PC-3 (cell line): ENCODE results near the gene ADAMTSL2. TPM values are rescaled to one million over a fixed set of nuclear protein-coding genes. Genes with fewer than 3 reads are reported as not detected.
A peak's percentile ranks its signal among the peaks of the same experiment; 100 is the strongest.

Experiments used
- ATAC-seq: fragments of 200-7000 bp; cut with Tn5 transposase; 2 replicates; pipeline ENCODE4 v1.9.1; 2020; ENCODE audit warnings: mild to moderate bottlenecking, moderate library complexity
- BruUV-seq: library from RNA; stranded (reverse); fragments of 400-500 nt; replicated peaks from 2 replicates; lab custom pipeline; 2021; lab: Mats Ljungman, UMichigan
- CTCF ChIA-PET: fragments of 300-600 bp; sonication (Branson Sonifier 250); formaldehyde crosslinking; loops from one replicate; lab custom pipeline; 2022; ENCODE audit warnings: antibody characterized with exemption; lab: Charles Lee
- POLR2A ChIA-PET: fragments of 300-600 bp; sonication (Branson Sonifier 250); formaldehyde crosslinking; loops from one replicate; lab custom pipeline; 2022; ENCODE audit warnings: antibody characterized with exemption; ENCODE audit not compliant: unreplicated experiment; lab: Charles Lee
- DNase-seq: peaks from one replicate; pipeline ENCODE4 v3.0.0-alpha.2; 2015
- H2AFZ ChIP-seq: fragments of 300-600 bp; sonication (generic); 2 replicates; pipeline ENCODE4 v1.6.0; 2016; ENCODE audit warnings: antibody characterized with exemption, low read length
- H3F3A ChIP-seq: fragments of 300-600 bp; sonication (generic); one replicate; pipeline ENCODE4 v1.6.0; 2017; ENCODE audit warnings: antibody characterized with exemption, low read length, control low read depth, mild to moderate bottlenecking; ENCODE audit not compliant: unreplicated experiment
- H3K27ac ChIP-seq: fragments of 300-600 bp; sonication (generic); 2 replicates; pipeline ENCODE4 v1.5.1; 2016; ENCODE audit warnings: mild to moderate bottlenecking, low read length
- H3K27me3 ChIP-seq: fragments of 300-600 bp; sonication (generic); 2 replicates; pipeline ENCODE4 v1.6.1; 2016; ENCODE audit warnings: low read length, mixed read lengths
- H3K36me3 ChIP-seq: fragments of 300-600 bp; sonication (generic); 2 replicates; pipeline ENCODE4 v1.6.1; 2016; ENCODE audit warnings: low read depth, mixed run types, low read length, mixed read lengths
- H3K4me1 ChIP-seq: fragments of 300-600 bp; sonication (generic); 2 replicates; pipeline ENCODE4 v1.5.1; 2016; ENCODE audit warnings: low read length; ENCODE audit not compliant: insufficient read depth
- H3K4me2 ChIP-seq: fragments of 300-600 bp; sonication (generic); 2 replicates; pipeline ENCODE4 v1.6.0; 2016; ENCODE audit warnings: low read length
- H3K4me3 ChIP-seq: fragments of 300-600 bp; sonication (generic); 2 replicates; pipeline ENCODE4 v1.5.1; 2016; ENCODE audit warnings: mild to moderate bottlenecking, low read length, mixed read lengths
- H3K79me2 ChIP-seq: fragments of 300-600 bp; sonication (generic); 2 replicates; pipeline ENCODE4 v1.6.1; 2017; ENCODE audit warnings: low read length, mixed read lengths
- H3K9ac ChIP-seq: fragments of 300-600 bp; sonication (generic); 2 replicates; pipeline ENCODE4 v1.6.0; 2016; ENCODE audit warnings: mild to moderate bottlenecking, low read length
- H3K9me2 ChIP-seq: fragments of 300-600 bp; sonication (generic); replicated peaks from 2 replicates; pipeline ENCODE4 v1.6.1; 2016; ENCODE audit warnings: mixed run types, low read length, mixed read lengths
- H3K9me3 ChIP-seq: fragments of 300-600 bp; sonication (generic); 2 replicates; pipeline ENCODE4 v1.6.1; 2016; ENCODE audit warnings: low read length, mixed read lengths
- H4K20me1 ChIP-seq: fragments of 300-600 bp; sonication (generic); 2 replicates; pipeline ENCODE4 v1.6.1; 2016; ENCODE audit warnings: low read length, mixed read lengths
- EZH2 ChIP-seq: fragments of 300-600 bp; sonication (generic); IDR thresholded peaks from one replicate; pipeline ENCODE4 v1.6.1; 2017; ENCODE audit warnings: antibody characterized with exemption, mild to moderate bottlenecking, low read length; ENCODE audit not compliant: unreplicated experiment
- EZH2phosphoT487 ChIP-seq: fragments of 300-600 bp; sonication (generic); IDR thresholded peaks from 2 replicates; pipeline ENCODE4 v1.6.1; 2018; ENCODE audit warnings: mild to moderate bottlenecking, antibody characterized with exemption, low read length, borderline replicate concordance
- intact Hi-C: fragments of 100-400 bp; cut with micrococcal nuclease; formaldehyde crosslinking; loops from 2 replicates; pipeline ENCODE4 v1.9.0; 2023
- total RNA-seq: library from RNA; depleted of rRNA; stranded (reverse); fragments of >200 nt; gene quantifications from 2 replicates; pipeline ENCODE4 v1.2.3, GENCODE V29; 2014
- TF ChIP-seq, protein P1 (sequence below): fragments of 300-600 bp; sonication (generic); conservative IDR thresholded peaks from 2 replicates; pipeline ENCODE4 v1.5.1; 2017; ENCODE audit warnings: antibody characterized with exemption, low read depth, mild to moderate bottlenecking, low read length

Gene ADAMTSL2
- total RNA-seq, 1 experiment from 2014 or later = not detected

DNA sequence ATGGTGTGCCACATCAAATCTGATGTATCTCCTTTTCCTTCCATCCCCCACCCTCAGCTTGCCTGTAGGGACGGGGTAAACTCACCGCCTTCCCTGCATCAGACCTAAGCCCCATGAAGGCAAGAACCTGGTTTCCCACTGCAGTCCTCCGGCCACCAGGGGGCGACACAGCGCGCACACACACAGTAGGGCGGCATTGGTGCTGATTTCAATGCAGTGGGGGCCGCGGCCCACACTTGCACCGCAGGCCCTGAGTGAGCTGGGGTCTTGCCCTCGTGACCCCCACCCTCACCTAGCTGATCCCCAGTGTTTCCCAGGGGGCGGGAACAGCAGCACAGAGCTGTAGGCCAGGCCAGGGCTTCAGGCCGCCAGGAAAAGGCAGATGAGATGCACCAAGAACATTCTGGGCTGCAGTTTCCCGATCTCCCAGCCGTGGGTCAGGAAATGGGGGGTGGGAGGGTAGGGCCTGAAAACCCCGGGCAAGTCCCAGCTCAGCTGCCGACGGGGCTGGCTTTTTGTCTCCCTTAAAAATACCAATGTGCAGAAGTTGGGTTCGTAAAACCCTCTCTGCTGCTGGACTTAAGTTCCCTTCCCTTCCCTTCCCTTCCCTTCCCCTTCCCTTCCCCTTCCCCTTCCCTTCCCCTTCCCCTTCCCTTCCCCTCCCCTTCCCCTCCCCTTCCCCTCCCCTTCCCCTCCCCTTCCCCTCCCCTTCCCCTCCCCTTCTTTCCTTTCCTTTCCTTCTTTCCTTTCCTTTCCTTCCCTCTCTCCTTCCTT, 55.1 kb downstream of the ADAMTSL2 start:
- Histone ChIP-seq H4K20me1 (no peaks in the 10 kb centered on the region), H3K9ac (no peak overlapping the region), H3K4me3 (no peak overlapping the region), H3K9me2 (no peaks in the 10 kb centered on the region), H3K79me2 (no peaks in the 10 kb centered on the region), H3K27ac (no peak overlapping the region), H3K4me1 (no peaks in the 10 kb centered on the region), H3F3A (no peaks in the 10 kb centered on the region), H2AFZ (no peak overlapping the region), H3K36me3 (no peaks in the 10 kb centered on the region), H3K4me2 (no peak overlapping the region), H3K27me3 (peaks cover 22% of the 10 kb centered on the region), H3K9me3 (no peaks in the 10 kb centered on the region)
- ATAC-seq = no peak
- TF ChIP-seq, protein P1, sequence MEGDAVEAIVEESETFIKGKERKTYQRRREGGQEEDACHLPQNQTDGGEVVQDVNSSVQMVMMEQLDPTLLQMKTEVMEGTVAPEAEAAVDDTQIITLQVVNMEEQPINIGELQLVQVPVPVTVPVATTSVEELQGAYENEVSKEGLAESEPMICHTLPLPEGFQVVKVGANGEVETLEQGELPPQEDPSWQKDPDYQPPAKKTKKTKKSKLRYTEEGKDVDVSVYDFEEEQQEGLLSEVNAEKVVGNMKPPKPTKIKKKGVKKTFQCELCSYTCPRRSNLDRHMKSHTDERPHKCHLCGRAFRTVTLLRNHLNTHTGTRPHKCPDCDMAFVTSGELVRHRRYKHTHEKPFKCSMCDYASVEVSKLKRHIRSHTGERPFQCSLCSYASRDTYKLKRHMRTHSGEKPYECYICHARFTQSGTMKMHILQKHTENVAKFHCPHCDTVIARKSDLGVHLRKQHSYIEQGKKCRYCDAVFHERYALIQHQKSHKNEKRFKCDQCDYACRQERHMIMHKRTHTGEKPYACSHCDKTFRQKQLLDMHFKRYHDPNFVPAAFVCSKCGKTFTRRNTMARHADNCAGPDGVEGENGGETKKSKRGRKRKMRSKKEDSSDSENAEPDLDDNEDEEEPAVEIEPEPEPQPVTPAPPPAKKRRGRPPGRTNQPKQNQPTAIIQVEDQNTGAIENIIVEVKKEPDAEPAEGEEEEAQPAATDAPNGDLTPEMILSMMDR = peak; percentile 79
- no peak for TF ChIP-seq EZH2
- CTCF ChIA-PET = no interaction called here
- intact Hi-C loops = no loop called here
- no TSS peak for BruUV-seq
- POLR2A ChIA-PET = no interaction called here
- no peak for DNase-seq

DNA sequence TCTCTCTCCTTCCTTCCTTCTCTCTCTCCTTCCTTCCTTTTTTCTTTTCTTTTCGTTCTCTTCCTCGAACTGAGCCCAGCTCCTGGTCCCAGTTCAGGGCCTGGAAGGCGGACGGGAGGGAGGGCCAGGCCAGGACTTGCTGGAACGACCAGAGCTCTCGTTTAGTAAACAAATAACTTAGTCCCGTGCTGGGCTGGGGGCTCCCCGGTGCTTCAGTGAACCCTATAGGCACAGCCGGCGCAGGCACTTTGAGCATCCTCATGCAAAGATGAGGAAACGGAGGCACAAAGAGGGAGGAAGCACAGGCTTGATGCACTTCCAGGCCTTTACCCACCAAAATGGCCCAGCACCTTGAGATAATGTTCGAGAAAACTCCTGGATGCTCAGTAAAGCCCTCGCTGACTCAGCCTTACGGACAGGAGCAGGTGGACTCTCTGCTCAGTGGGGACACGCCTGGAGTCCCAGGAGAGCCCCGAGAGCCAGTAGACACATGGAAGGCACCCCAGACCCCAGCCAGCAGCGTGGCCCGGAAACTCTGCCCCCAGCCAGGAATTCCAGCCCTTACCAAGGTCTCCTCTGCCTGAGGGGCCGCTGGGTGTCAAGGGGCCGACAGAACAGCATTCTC, 55.8 kb downstream of the ADAMTSL2 start:
- H3K4me3 ChIP-seq = no peak overlapping the region
- TF ChIP-seq, protein P1 = no peak
- TF ChIP-seq EZH2 = no peak
- no peak for TF ChIP-seq EZH2phosphoT487
- H3K36me3 ChIP-seq = no peaks in the 10 kb centered on the region
- H3K9ac ChIP-seq = no peak overlapping the region
- no peak for ATAC-seq
- H3K27ac ChIP-seq = no peak overlapping the region
- DNase-seq = no peak
- no peaks in the 10 kb centered on the region for H4K20me1 ChIP-seq
- BruUV-seq = no TSS peak
- POLR2A ChIA-PET = no interaction called here
- H3K9me3 ChIP-seq = no peaks in the 10 kb centered on the region
- no peaks in the 10 kb centered on the region for H3K4me1 ChIP-seq
- peaks cover 15% of the 10 kb centered on the region for H3K27me3 ChIP-seq
- no peak overlapping the region for H3K4me2 ChIP-seq
- H3K9me2 ChIP-seq = no peaks in the 10 kb centered on the region
- CTCF ChIA-PET = no interaction called here
- intact Hi-C loops = no loop called here
- H3K79me2 ChIP-seq = no peaks in the 10 kb centered on the region
- no peaks in the 10 kb centered on the region for H3F3A ChIP-seq
- no peak overlapping the region for H2AFZ ChIP-seq
